Neural progenitor cell (in vitro differentiated cells): ENCODE results near the gene RHBDD1. TPM values are rescaled to one million over a fixed set of nuclear protein-coding genes. Genes with fewer than 3 reads are reported as not detected.

Experiments
- DNase-seq: peaks from one replicate; pipeline ENCODE4 v3.0.0-alpha.2; 2016; ENCODE audit warnings: low spot score
- H2AFZ ChIP-seq: fragments of 200-600 bp; sonication (generic); replicated peaks from 2 replicates; pipeline ENCODE4 v1.6.1; 2016; ENCODE audit warnings: antibody characterized with exemption
- H3F3A ChIP-seq: fragments of 200-600 bp; sonication (generic); 2 replicates; pipeline ENCODE4 v1.6.1; 2016; ENCODE audit warnings: antibody characterized with exemption, low read depth
- H3K27ac ChIP-seq: fragments of 200-600 bp; sonication (generic); 2 replicates; pipeline ENCODE4 v1.5.1; 2016; ENCODE audit warnings: mild to moderate bottlenecking
- H3K27me3 ChIP-seq: fragments of 200-600 bp; sonication (generic); 2 replicates; pipeline ENCODE4 v1.6.1; 2016; ENCODE audit warnings: mild to moderate bottlenecking, moderate library complexity
- H3K36me3 ChIP-seq: fragments of 200-600 bp; sonication (generic); 2 replicates; pipeline ENCODE4 v1.5.1; 2016
- H3K4me1 ChIP-seq: fragments of 200-600 bp; sonication (generic); 2 replicates; pipeline ENCODE4 v1.6.1; 2016; ENCODE audit warnings: mixed run types
- H3K4me2 ChIP-seq: fragments of 200-600 bp; sonication (generic); 2 replicates; pipeline ENCODE4 v1.6.1; 2016
- H3K4me3 ChIP-seq: fragments of 200-600 bp; sonication (generic); 2 replicates; pipeline ENCODE4 v1.5.1; 2016
- H3K79me2 ChIP-seq: fragments of 200-600 bp; sonication (generic); 2 replicates; pipeline ENCODE4 v1.6.1; 2016; ENCODE audit warnings: low read depth
- H3K9ac ChIP-seq: fragments of 200-600 bp; sonication (generic); 2 replicates; pipeline ENCODE4 v1.6.1; 2016
- H3K9me3 ChIP-seq: fragments of 200-600 bp; sonication (generic); 2 replicates; pipeline ENCODE4 v1.5.1; 2016; ENCODE audit warnings: low read depth
- H4K20me1 ChIP-seq: fragments of 200-600 bp; sonication (generic); 2 replicates; pipeline ENCODE4 v1.6.1; 2016; ENCODE audit warnings: low read depth
- H3K27ac Mint-ChIP-seq: 3 replicates; pipeline ENCODE4 v1.8.0; 2021; ENCODE audit warnings: mixed read lengths
- H3K27me3 Mint-ChIP-seq: 2 replicates; pipeline ENCODE4 v1.8.0; 2022; ENCODE audit warnings: low read depth, mild to moderate bottlenecking, inconsistent platforms, moderate library complexity, mixed read lengths; ENCODE audit not compliant: insufficient read depth
- H3K36me3 Mint-ChIP-seq: 3 replicates; pipeline ENCODE4 v1.8.0; 2021; ENCODE audit warnings: mixed read lengths
- H3K4me1 Mint-ChIP-seq: 3 replicates; pipeline ENCODE4 v1.8.0; 2021; ENCODE audit warnings: mixed read lengths
- H3K4me3 Mint-ChIP-seq: 3 replicates; pipeline ENCODE4 v1.8.0; 2021; ENCODE audit warnings: mild to moderate bottlenecking, moderate library complexity, mixed read lengths
- H3K9me3 Mint-ChIP-seq: 3 replicates; pipeline ENCODE4 v1.8.0; 2020; ENCODE audit warnings: mixed read lengths
- EZH2 ChIP-seq: fragments of 200-600 bp; sonication (generic); IDR thresholded peaks from 2 replicates; pipeline ENCODE4 v1.6.1; 2017; ENCODE audit warnings: antibody characterized with exemption, mild to moderate bottlenecking, moderate library complexity
- EZH2phosphoT487 ChIP-seq: fragments of 200-600 bp; sonication (generic); IDR thresholded peaks from 2 replicates; pipeline ENCODE4 v1.6.1; 2017; ENCODE audit warnings: antibody characterized with exemption
- total RNA-seq: library from RNA; depleted of rRNA; stranded (reverse); fragments of >200 nt; gene quantifications from 2 replicates; pipeline ENCODE4 v1.2.3, GENCODE V29; 2015; ENCODE audit warnings: low replicate concordance
- TF ChIP-seq, protein P1 (sequence below): fragments of 200-600 bp; sonication (generic); IDR thresholded peaks from 2 replicates; pipeline ENCODE4 v1.5.1; 2017; ENCODE audit warnings: antibody characterized with exemption, mild to moderate bottlenecking

Gene RHBDD1
- total RNA-seq, 1 donor from 2014 or later = 15.1 TPM

DNA sequence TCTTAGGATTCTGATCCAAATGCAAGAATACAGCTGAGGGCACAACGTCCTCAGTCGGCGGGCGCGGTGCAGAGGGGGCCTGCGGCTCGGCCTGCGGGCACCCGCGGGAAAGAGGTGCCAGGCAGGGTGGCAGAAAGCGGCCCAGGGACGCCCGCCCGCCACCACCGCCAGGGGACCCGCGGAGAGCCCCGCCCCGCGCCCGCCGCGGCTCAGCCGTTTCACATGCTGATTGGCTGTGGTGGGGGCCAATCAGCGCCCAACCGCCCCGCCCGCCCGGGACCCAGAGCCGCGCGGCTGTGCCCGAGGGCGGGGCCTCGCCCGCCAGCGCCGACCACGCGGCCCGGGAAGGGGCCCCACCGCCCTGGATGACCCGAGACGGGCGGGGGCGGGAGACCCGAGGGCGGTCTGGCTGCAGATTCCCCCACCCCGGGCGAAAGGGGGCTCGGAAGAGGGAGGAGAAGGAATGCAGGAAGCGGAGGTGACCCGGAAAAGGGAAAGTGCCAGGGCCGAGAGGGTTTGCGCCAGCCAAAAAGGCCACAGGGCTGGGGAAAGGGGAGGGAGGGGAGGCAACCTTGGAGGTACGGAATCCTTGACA, 44.3 kb upstream of the RHBDD1 start:
- peaks cover 18% of the 10 kb centered on the region for H4K20me1 ChIP-seq
- Mint-ChIP-seq H3K4me3 (peak overlapping the region; percentile 85), H3K4me1 (peaks cover 50% of the 10 kb centered on the region), H3K9me3 (peaks cover 20% of the 10 kb centered on the region), H3K27me3 (peaks cover 2% of the 10 kb centered on the region), H3K27ac (peak overlapping the region; percentile 92), H3K36me3 (peaks cover 57% of the 10 kb centered on the region)
- peak overlapping the region; percentile 52 for H3K4me3 ChIP-seq
- H3K79me2 ChIP-seq = peaks cover 88% of the 10 kb centered on the region
- H3K27me3 ChIP-seq = no peaks in the 10 kb centered on the region
- no peaks in the 10 kb centered on the region for H3K36me3 ChIP-seq
- H3K4me2 ChIP-seq = peak overlapping the region; percentile 88
- H3K27ac ChIP-seq = peak overlapping the region; percentile 73
- peak; percentile 95 for DNase-seq
- H3F3A ChIP-seq = peaks cover 11% of the 10 kb centered on the region
- no peaks in the 10 kb centered on the region for H3K9me3 ChIP-seq
- peak overlapping the region; percentile 99 for H2AFZ ChIP-seq
- TF ChIP-seq EZH2 (no peak), EZH2phosphoT487 (no peak)
- TF ChIP-seq, protein P1, sequence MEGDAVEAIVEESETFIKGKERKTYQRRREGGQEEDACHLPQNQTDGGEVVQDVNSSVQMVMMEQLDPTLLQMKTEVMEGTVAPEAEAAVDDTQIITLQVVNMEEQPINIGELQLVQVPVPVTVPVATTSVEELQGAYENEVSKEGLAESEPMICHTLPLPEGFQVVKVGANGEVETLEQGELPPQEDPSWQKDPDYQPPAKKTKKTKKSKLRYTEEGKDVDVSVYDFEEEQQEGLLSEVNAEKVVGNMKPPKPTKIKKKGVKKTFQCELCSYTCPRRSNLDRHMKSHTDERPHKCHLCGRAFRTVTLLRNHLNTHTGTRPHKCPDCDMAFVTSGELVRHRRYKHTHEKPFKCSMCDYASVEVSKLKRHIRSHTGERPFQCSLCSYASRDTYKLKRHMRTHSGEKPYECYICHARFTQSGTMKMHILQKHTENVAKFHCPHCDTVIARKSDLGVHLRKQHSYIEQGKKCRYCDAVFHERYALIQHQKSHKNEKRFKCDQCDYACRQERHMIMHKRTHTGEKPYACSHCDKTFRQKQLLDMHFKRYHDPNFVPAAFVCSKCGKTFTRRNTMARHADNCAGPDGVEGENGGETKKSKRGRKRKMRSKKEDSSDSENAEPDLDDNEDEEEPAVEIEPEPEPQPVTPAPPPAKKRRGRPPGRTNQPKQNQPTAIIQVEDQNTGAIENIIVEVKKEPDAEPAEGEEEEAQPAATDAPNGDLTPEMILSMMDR = peak; percentile 46
- H3K9ac ChIP-seq = peak overlapping the region; percentile 11
- peaks cover 33% of the 10 kb centered on the region for H3K4me1 ChIP-seq

DNA sequence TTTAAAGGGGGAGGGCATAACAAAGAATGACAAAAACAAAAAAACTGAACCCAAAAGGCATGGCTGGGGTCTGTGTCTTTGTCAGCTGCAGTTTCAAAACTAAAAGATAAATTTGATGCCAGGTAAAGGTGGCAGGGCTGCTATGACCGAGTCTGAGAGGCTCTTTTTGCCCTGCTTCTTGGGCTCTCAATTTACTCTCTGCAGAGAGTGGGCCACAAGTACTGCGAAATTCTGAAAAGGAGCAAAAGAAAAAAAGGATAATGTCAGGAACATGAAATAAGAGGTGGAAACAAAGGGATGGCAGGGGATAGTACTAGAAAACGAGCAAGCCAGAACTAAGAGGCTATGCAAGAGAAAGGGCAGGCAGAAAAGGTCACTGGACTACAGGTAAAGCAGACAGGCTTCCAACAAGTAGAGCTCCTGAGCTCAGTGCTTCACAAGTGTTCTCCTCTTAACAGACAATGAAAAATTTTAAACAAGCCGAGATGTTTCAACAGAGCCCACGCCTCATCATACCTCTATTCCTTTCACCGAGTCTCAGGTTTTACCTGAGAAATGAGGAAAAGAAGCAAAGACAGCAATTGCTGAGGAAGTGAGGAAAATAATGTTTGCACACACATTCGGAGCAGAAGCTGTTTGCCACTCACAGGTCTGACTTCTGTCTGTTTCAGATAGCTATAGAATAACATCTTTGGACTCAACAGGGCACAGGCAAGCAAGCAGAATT, 43.5 kb upstream of the RHBDD1 start:
- peaks cover 11% of the 10 kb centered on the region for H3F3A ChIP-seq
- no peaks in the 10 kb centered on the region for H3K9me3 ChIP-seq
- peaks cover 18% of the 10 kb centered on the region for H4K20me1 ChIP-seq
- peaks cover 5% of the 10 kb centered on the region for H3K27me3 Mint-ChIP-seq
- H3K27ac Mint-ChIP-seq = peak overlapping the region; percentile 92
- H3K4me2 ChIP-seq = peak overlapping the region; percentile 88
- peaks cover 89% of the 10 kb centered on the region for H3K79me2 ChIP-seq
- peak overlapping the region; percentile 11 for H3K9ac ChIP-seq
- H3K36me3 Mint-ChIP-seq = peaks cover 57% of the 10 kb centered on the region
- DNase-seq = no peak
- H3K4me1 Mint-ChIP-seq = peaks cover 56% of the 10 kb centered on the region
- TF ChIP-seq EZH2phosphoT487 = no peak
- H3K27me3 ChIP-seq = no peaks in the 10 kb centered on the region
- H3K27ac ChIP-seq = peak overlapping the region; percentile 73
- H3K36me3 ChIP-seq = no peaks in the 10 kb centered on the region
- peaks cover 33% of the 10 kb centered on the region for H3K4me1 ChIP-seq
- H3K9me3 Mint-ChIP-seq = peaks cover 19% of the 10 kb centered on the region
- H3K4me3 ChIP-seq = peak overlapping the region; percentile 52
- H2AFZ ChIP-seq = no peak overlapping the region
- H3K4me3 Mint-ChIP-seq = peak overlapping the region; percentile 85

DNA sequence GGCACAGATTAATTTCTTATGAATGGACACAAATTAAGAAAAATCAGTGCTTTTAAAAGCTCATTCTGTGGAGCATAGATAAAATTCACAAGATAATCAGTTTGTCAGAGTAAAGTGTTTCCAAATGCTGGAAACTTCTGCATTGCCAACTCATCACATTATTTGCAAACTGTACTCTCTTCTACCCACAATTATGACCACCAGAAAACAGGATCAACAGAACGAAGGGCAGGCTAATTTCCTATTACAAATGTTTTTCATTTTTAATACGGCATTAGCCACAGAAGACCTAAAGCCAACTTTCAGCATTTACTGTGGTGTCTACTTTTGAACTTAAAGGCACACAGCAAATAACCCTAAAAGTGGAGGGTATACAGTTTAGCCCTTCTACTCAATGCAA, 42.2 kb upstream of the RHBDD1 start:
- peaks cover 59% of the 10 kb centered on the region for H3K4me1 Mint-ChIP-seq
- Histone ChIP-seq H3K9me3 (no peaks in the 10 kb centered on the region), H3K4me1 (peaks cover 33% of the 10 kb centered on the region), H2AFZ (no peak overlapping the region), H3K27ac (no peak overlapping the region), H4K20me1 (peaks cover 18% of the 10 kb centered on the region), H3K4me2 (peak overlapping the region; percentile 88), H3K4me3 (peak overlapping the region; percentile 52), H3K9ac (no peak overlapping the region), H3F3A (peaks cover 11% of the 10 kb centered on the region), H3K36me3 (no peaks in the 10 kb centered on the region), H3K27me3 (no peaks in the 10 kb centered on the region), H3K79me2 (peaks cover 89% of the 10 kb centered on the region)
- H3K27ac Mint-ChIP-seq = no peak overlapping the region
- peak overlapping the region; percentile 85 for H3K4me3 Mint-ChIP-seq
- peaks cover 7% of the 10 kb centered on the region for H3K27me3 Mint-ChIP-seq
- H3K36me3 Mint-ChIP-seq = peaks cover 51% of the 10 kb centered on the region
- peaks cover 18% of the 10 kb centered on the region for H3K9me3 Mint-ChIP-seq
- TF ChIP-seq, protein P1 = no peak
- TF ChIP-seq EZH2 (no peak), EZH2phosphoT487 (no peak)
- DNase-seq = no peak
